PFSK-1 (cell line): ENCODE results near the gene GRID1.

Experiments used
- FOXP2 ChIP-seq: optimal IDR thresholded peaks from 2 replicates; pipeline ENCODE3; 2011; ENCODE audit warnings: borderline replicate concordance, control low read depth, inconsistent platforms; ENCODE audit not compliant: insufficient read depth; ENCODE audit errors: extremely low read length, extremely low read depth
- POLR2AphosphoS5 ChIP-seq: IDR thresholded peaks from 2 replicates; pipeline ENCODE4 v1.6.1; 2012; ENCODE audit warnings: low read depth, mild to moderate bottlenecking, control low read depth, low read length, moderate library complexity
- REST ChIP-seq, 2 experiments: IDR thresholded peaks; 2 replicates each; pipeline versions ENCODE4 v1.6.1 to v1.8.0; 2011 to 2012; ENCODE audit warnings: low read depth in 2 of 2, low read length in 2 of 2, control low read depth in 1 of 2, inconsistent platforms in 1 of 2, mild to moderate bottlenecking in 1 of 2, moderate library complexity in 1 of 2; ENCODE audit not compliant: insufficient read depth in 1 of 2
- SIN3A ChIP-seq: IDR thresholded peaks from 2 replicates; pipeline ENCODE4 v1.6.1; 2012; ENCODE audit warnings: mild to moderate bottlenecking, low read length, moderate library complexity, borderline replicate concordance; ENCODE audit not compliant: insufficient read depth
- TAF1 ChIP-seq: IDR thresholded peaks from 2 replicates; pipeline ENCODE4 v1.6.1; 2012; ENCODE audit warnings: low read length, control low read depth, borderline replicate concordance; ENCODE audit not compliant: insufficient read depth

GRID1 gene

GRCh38 chr10:86362586-86363183, 3.9 kb downstream of the GRID1 start:
- no peak for TF ChIP-seq FOXP2
- TF ChIP-seq REST (IDR thresholded peaks at IDR 0.05; ENCODE audit: insufficient read depth in 1 of 2, low read depth in 2 of 2, low read length in 2 of 2) = no peak
- TF ChIP-seq TAF1 = no peak

DNA sequence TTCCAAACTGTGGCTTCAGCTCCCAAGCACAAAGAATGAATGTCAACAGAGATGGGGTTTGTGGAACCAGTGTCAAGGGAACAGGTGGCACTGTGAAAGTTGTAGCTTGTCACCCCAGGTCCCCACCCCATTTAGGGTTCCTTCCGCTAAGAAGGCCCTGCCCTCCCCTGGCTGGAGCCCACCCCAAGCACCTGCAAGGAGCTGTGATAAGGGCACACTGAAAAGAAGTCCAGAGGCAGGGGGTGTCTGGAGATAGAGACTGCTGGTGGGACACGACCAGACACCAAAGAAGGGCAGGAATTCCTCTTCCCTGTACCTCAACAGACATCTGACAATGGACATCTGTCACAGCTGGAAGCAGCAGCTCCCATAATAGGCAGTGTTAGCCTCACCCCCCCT, 4.5 kb downstream of the GRID1 start:
- TF ChIP-seq REST (IDR thresholded peaks at IDR 0.05; ENCODE audit: insufficient read depth in 1 of 2, low read depth in 2 of 2, low read length in 2 of 2) = no peak
- TF ChIP-seq TAF1 = no peak
- no peak for TF ChIP-seq SIN3A
- no peak for TF ChIP-seq POLR2AphosphoS5
- no peak for TF ChIP-seq FOXP2

DNA sequence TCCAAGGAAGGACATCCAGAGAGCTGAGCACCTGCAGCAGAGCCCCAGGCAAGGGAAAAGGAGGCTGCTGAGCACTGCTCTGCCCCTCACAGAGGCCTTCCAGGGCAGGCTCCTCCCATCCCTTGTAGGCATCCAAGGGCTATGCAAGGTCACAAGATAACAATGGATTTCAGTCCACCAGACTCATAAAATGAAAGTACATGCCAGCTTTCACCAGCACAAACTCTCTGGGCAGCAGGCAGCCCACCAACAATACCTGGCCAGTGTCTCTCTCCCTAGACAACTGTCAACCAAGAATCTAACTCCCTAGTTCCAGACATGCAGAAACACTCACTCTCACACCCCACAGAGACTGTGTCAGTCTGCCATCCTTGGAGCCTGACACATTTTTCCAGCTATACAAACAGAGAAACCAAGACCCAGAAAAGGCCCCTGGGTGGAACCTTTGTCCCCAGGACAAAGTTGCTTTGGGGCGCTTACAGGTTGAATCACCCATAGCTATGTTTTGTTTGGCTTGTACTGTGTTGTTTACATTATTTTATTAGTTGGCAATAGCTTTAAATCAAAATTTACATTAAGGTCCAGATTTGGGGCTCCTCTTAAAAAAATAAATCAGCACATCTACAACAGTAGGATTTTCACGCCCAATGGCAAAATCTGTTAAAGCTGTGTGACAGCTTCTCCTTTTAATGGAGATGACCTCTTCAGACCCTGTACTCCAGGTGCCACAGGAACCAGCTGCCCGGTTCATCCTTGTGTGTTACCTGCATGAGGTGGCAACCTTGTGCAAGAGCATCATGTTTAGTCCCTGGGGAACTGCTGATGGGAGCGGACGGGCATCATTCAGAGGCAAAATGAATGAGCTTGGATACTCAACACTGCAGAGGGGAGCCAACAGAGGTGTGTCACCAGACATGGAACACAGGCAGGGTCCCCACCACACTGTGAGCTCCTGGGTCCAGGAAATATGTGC, 5.2 kb downstream of the GRID1 start:
- TF ChIP-seq TAF1 (no peak), REST (IDR thresholded peaks at IDR 0.05; ENCODE audit: insufficient read depth in 1 of 2, low read depth in 2 of 2, low read length in 2 of 2) (no peak), FOXP2 (no peak), POLR2AphosphoS5 (no peak), SIN3A (no peak)

- no peak for TF ChIP-seq POLR2AphosphoS5
- no peak for TF ChIP-seq FOXP2
- no peak for TF ChIP-seq SIN3A
- TF ChIP-seq REST (IDR thresholded peaks at IDR 0.05; ENCODE audit: insufficient read depth in 1 of 2, low read depth in 2 of 2, low read length in 2 of 2) = no peak
- TF ChIP-seq TAF1 = no peak
These were observed 5.9 kb downstream of the GRID1 start for GRCh38 chr10:86360657-86361056.
